Measurements from ENCODE around the gene MYBPHL. TPM values are rescaled to one million over a fixed set of nuclear protein-coding genes. Genes with fewer than 3 reads are reported as not detected.

MYBPHL gene
- total and polyA plus RNA-seq, 2 of the 13 experiments (the other 11 are each of a cell fraction or from before 2014, with no cell fraction given): 3.7 to 3.8 TPM

GRCh38 chr1:109292364-109292763, 14.4 kb downstream of the MYBPHL start (continued):
- no peak for TF ChIP-seq ZNF574 (CRISPR knock-in tag; IDR thresholded peaks at IDR 0.05)

GRCh38 chr1:109290998-109291397, 15.8 kb downstream of the MYBPHL start:
- H3K27ac ChIP-seq (ENCODE audit: extremely low read length, insufficient read depth, low read length): no peak overlapping the region
- no TSS peak for BruUV-seq (replicated peaks)
- WGBS (ENCODE audit: low lambda C conversion rate): 92% methylated on average over 5 of the region's 6 CpGs
- H4K20me1 ChIP-seq (ENCODE audit: insufficient read depth, low read length): no peaks in the 10 kb centered on the region
- H3K9me3 ChIP-seq (ENCODE audit: low read length): no peaks in the 10 kb centered on the region
- DNase-seq (ENCODE audit: low spot score): no peak
- no peak overlapping the region for H3K9ac ChIP-seq (ENCODE audit: insufficient read depth, low read depth, low read length)
- no peak for FAIRE-seq
- ChIA-PET POLR2A (no interaction called here), CTCF (ENCODE audit: low intra/inter-chr PET ratio, low total read pairs) (no interaction called here)
- intact Hi-C loops (cut with micrococcal nuclease; ENCODE audit: unreplicated experiment) (no loop called here), in situ Hi-C loops (cut with HindIII; ENCODE audit: extremely low pct_ligation_motif_present, low pct_unique_long_range_greater_than_20kb) (no loop called here)
- H3K4me1 ChIP-seq (ENCODE audit: insufficient read depth, low read length): peaks cover 22% of the 10 kb centered on the region
- no peak overlapping the region for H3K4me2 ChIP-seq (ENCODE audit: low read depth, low read length)
- no peak for TF ChIP-seq TCF7 (IDR thresholded peaks at IDR 0.05; ENCODE audit: low read depth)
- no peak for TF ChIP-seq ZNF343 (CRISPR knock-in tag; IDR thresholded peaks at IDR 0.05)
- no peak for TF ChIP-seq E2F1 (CRISPR knock-in tag; IDR thresholded peaks at IDR 0.05)
- no peak for TF ChIP-seq KLF9 (CRISPR knock-in tag; IDR thresholded peaks at IDR 0.05; ENCODE audit: low read depth)
- no peak for TF ChIP-seq ZNF510 (CRISPR knock-in tag; IDR thresholded peaks at IDR 0.05; ENCODE audit: low read depth)
- TF ChIP-seq LBX2 (CRISPR knock-in tag; IDR thresholded peaks at IDR 0.05; ENCODE audit: borderline replicate concordance): no peak
- TF ChIP-seq SYNCRIP (IDR thresholded peaks at IDR 0.05; ENCODE audit: insufficient read depth, low read depth, low read length): no peak
- no peak for TF ChIP-seq ZNF737 (CRISPR knock-in tag; IDR thresholded peaks at IDR 0.05; ENCODE audit: borderline replicate concordance)
- TF ChIP-seq ZNF30 (CRISPR knock-in tag; IDR thresholded peaks at IDR 0.05): no peak
- TF ChIP-seq RXRA (CRISPR knock-in tag; IDR thresholded peaks at IDR 0.05): no peak
- TF ChIP-seq BCL6 (CRISPR knock-in tag; IDR thresholded peaks at IDR 0.05): no peak
- no peaks in the 10 kb centered on the region for H3K36me3 ChIP-seq (replicated peaks in 1 of 2; ENCODE audit: control insufficient read depth in 1 of 2, insufficient read depth in 2 of 2, low read length in 2 of 2)
- H3K79me2 ChIP-seq (ENCODE audit: insufficient read depth, low read length): no peaks in the 10 kb centered on the region
- no peak for ATAC-seq
- H3K4me3 ChIP-seq (replicated peaks in 1 of 3; ENCODE audit: insufficient read depth in 1 of 3, low read depth in 2 of 3, low read length in 3 of 3): no peak overlapping the region
- no peaks in the 10 kb centered on the region for H3K27me3 ChIP-seq (ENCODE audit: control insufficient read depth in 1 of 2, insufficient read depth in 2 of 2, low read length in 2 of 2)
- H2AFZ ChIP-seq (ENCODE audit: low read length): no peak overlapping the region
